ENCODE results near the gene HOXB1.

- TF ChIP-seq YY1 (IDR thresholded peaks at IDR 0.05; ENCODE audit: insufficient read depth, insufficient read length) (no peak), ZNF274 (IDR thresholded peaks at IDR 0.05; ENCODE audit: low read depth, low read length) (no peak)
Measured at GRCh38 chr17:48529683-48530009, 1.2 kb downstream of the HOXB1 start.

Measured in NT2/D1 (cell line).